Measurements from ENCODE around the gene SMCO2.

SMCO2 gene

DNA sequence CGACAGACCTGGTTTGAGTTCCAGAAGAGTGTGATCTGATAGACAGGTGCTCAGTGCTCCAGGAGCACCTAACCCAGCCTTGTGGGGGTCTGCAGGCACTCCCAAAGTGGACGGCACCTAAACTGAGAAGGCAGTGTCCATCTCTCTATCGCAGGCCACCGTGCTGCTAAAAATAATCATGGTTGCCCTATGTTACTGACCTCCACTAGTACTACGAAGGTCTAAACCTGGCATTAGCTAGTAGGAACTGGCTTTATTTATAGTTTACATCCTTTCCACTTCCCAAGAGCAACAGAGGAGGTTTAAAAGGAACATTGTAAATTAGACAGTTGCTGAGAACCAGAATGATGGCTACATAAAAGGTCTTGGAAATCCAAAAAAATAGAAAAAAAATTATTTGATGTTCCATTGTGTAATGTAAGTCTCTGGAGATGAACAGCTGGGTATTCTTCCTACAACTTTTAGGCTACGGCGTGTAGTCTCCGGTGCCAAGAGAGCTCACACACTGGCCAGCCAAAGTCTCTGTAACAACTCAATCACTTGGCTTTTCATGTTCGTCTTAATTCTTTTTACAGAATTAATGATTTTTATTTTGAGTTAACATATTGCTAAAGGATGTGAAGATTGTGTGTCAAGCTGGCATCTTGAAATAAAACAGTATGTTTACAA, 104.8 kb downstream of the SMCO2 start:
- no peak for DNase-seq (ENCODE audit: low read depth, low spot score)
